GM12864 (cell line): ENCODE data around the gene TGM2.

Source experiments
- DNase-seq: peaks from one replicate; pipeline ENCODE4 v3.0.0-alpha.2; 2011; ENCODE audit warnings: low read depth
- H3K4me3 ChIP-seq: 2 replicates; pipeline ENCODE4 v1.5.1; 2011; ENCODE audit warnings: mild to moderate bottlenecking, low read depth, low read length, control low read depth
- TF ChIP-seq, protein P1 (sequence below): IDR thresholded peaks from 2 replicates; pipeline ENCODE4 v1.5.1; 2011; ENCODE audit warnings: low read depth, mild to moderate bottlenecking, moderate library complexity, low read length, control low read depth, inconsistent platforms; ENCODE audit errors: missing control alignments

Gene TGM2

DNA sequence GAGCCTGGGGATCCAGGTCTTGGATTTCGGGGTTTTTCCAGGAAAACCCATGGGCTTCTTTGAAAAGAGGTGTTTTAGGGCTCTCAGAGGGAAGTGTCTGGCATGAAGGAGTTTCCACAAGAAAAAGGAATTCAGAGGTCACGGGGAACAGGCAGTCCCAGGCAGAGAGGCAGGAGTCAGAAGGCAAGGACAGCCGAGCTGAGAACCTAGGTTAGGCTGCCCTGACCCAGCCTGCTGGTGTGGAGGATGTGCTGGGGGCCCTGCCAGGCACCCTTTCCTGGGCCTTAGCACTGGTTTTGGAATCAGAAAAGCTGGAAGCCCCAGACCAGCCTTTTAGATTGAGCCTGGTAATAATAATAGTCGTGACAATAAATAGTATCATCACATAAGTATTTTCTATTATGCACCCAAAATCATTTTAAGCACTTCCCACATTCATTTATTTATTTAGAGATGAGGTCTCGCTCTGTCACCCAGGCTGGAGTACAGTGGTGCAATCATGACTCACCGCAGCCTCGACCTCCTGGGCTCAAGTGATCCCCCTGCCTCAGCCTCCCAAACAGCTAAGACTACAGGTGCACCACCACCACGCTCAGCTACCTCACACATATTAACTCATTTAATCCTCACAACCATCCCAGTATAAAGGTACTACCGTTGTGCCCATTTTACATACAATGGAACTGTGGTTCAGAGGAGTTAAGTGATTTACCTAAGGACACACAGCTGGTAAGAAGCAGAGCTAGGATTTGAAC, 19.9 kb downstream of the TGM2 start:
- TF ChIP-seq, protein P1, sequence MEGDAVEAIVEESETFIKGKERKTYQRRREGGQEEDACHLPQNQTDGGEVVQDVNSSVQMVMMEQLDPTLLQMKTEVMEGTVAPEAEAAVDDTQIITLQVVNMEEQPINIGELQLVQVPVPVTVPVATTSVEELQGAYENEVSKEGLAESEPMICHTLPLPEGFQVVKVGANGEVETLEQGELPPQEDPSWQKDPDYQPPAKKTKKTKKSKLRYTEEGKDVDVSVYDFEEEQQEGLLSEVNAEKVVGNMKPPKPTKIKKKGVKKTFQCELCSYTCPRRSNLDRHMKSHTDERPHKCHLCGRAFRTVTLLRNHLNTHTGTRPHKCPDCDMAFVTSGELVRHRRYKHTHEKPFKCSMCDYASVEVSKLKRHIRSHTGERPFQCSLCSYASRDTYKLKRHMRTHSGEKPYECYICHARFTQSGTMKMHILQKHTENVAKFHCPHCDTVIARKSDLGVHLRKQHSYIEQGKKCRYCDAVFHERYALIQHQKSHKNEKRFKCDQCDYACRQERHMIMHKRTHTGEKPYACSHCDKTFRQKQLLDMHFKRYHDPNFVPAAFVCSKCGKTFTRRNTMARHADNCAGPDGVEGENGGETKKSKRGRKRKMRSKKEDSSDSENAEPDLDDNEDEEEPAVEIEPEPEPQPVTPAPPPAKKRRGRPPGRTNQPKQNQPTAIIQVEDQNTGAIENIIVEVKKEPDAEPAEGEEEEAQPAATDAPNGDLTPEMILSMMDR = no peak
- H3K4me3 ChIP-seq = no peak overlapping the region
- no peak for DNase-seq

DNA sequence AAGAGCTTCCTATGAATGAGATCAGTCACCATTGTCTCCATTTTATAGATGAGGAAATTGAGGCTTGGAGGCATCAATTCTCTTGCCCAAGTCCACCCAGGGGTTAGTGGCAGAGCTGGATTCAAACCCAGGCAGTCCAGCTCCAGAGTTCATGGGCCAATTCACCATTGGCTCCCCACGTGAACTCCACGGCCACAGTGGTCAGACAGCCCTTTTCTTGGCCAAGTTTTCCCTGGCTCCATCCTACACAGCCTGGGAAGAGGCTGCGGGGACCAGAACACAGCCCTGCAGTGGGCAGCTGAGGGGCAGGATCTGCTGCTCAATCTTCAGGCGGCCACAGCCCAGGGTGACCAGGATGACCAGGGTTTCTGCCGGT, 20.5 kb downstream of the TGM2 start:
- TF ChIP-seq, protein P1 = no peak
- DNase-seq = no peak
- no peak overlapping the region for H3K4me3 ChIP-seq

- DNase-seq = no peak
- TF ChIP-seq, protein P1 = no peak
- no peak overlapping the region for H3K4me3 ChIP-seq
Observed at GRCh38 chr20:38143646-38144554, 21.2 kb downstream of the TGM2 start.

- TF ChIP-seq, protein P1 = no peak
- no peak for DNase-seq
- no peak overlapping the region for H3K4me3 ChIP-seq
Observed at GRCh38 chr20:38143238-38143645, 21.8 kb downstream of the TGM2 start.

DNA sequence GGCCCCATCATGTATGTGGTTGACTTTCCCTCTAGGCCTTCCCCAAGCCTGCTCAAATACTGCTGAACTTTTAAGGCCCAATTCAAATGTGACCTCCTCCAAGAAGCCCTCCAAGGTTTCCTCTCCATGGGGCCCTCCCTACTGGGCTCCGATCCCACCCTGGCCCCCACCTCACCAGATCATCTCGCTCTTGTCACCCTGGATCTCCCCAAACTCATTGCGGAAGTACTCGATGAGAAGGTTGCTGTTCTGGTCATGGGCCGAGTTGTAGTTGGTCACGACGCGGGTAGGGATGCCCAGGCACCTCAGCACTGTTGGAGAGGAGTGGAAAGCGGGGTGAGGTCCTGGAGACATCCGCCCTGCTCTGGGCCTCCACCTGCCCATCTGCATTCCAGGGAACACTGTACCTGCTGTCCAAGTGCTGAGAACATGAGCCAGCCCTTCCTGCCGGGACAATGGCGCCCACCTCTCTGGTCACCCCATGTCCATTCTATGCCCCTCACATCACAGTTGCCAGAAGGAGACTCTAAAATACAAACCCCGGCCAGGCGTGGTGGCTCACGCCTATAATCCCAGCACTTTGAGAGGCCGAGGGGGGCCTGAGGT, 23.1 kb downstream of the TGM2 start:
- H3K4me3 ChIP-seq = no peak overlapping the region
- no peak for DNase-seq
- TF ChIP-seq, protein P1 = no peak

GRCh38 chr20:38141204-38141888, 23.7 kb downstream of the TGM2 start:
- no peak for DNase-seq
- H3K4me3 ChIP-seq = no peak overlapping the region

More at GRCh38 chr20:38141204-38141888, 23.7 kb downstream of the TGM2 start:
- TF ChIP-seq, protein P1 = no peak
